ENCODE measurements around the gene OR10H3. TPM values are rescaled to one million over a fixed set of nuclear protein-coding genes. Genes with fewer than 3 reads are reported as not detected.
"Not testable (repeated sequence)": the region's sequence is repeated elsewhere in the genome, so short reads cannot be mapped to it uniquely, and the experiment has no call there.

Gene OR10H3
- total and polyA plus RNA-seq, 12 donors, result not detected

- 75 to 81% (median 76%) methylated on average over 5 of the region's 5 CpGs for WGBS, 4 donors
- Histone ChIP-seq H3K9me3 (replicated peaks in 1 of 3) (no peaks in the 10 kb centered on the region), H3K4me3 (no peak overlapping the region), H3K4me1 (replicated peaks in 1 of 2) (no peaks in the 10 kb centered on the region), H3K27ac (no peak overlapping the region), H3K27me3 (no peaks in the 10 kb centered on the region), H3K36me3 (replicated peaks in 1 of 2) (no peaks in the 10 kb centered on the region)
- intact Hi-C loops (cut with DNase I), result no loop called here
- TF ChIP-seq CTCF (IDR thresholded peaks at IDR 0.05) (no peak), POLR2A (IDR thresholded peaks at IDR 0.05) (no peak)
- no peak for DNase-seq
Measured at GRCh38 chr19:15781661-15782060, 43.9 kb downstream of the OR10H3 start.

GRCh38 chr19:15782211-15782610 is 44.4 kb downstream of the OR10H3 start:
- Histone ChIP-seq H3K9me3 (replicated peaks in 1 of 3) (no peaks in the 10 kb centered on the region), H3K36me3 (replicated peaks in 1 of 2) (no peaks in the 10 kb centered on the region), H3K27ac (no peak overlapping the region), H3K4me3 (no peak overlapping the region), H3K27me3 (no peaks in the 10 kb centered on the region), H3K4me1 (replicated peaks in 1 of 2) (no peaks in the 10 kb centered on the region)
- WGBS, 4 donors, result 29 to 61% (median 59%) methylated on average over 1 to 3 of the region's 3 CpGs
- no peak for DNase-seq
- intact Hi-C loops (cut with DNase I), result no loop called here
- TF ChIP-seq POLR2A (IDR thresholded peaks at IDR 0.05) (no peak), CTCF (IDR thresholded peaks at IDR 0.05) (no peak)

GRCh38 chr19:15782896-15783295 is 45.1 kb downstream of the OR10H3 start:
- intact Hi-C loops (cut with DNase I); H3K4me3 ChIP-seq; H3K9me3 ChIP-seq (replicated peaks in 1 of 3); DNase-seq; H3K36me3 ChIP-seq (replicated peaks in 1 of 2); H3K27ac ChIP-seq; H3K4me1 ChIP-seq (replicated peaks in 1 of 2); H3K27me3 ChIP-seq: not testable (repeated sequence)
- 33 to 60% (median 44%) methylated on average over 7 of the region's 7 CpGs for WGBS, 4 donors

GRCh38 chr19:15787611-15788155 is 49.9 kb downstream of the OR10H3 start, which contains the start of gene OR10H5:
OR10H5 (plus strand) TSS chr19:15787661; CDS start chr19:15794049, 6,388 bp downstream.
- H3K4me1 ChIP-seq (replicated peaks in 1 of 2), result no peaks in the 10 kb centered on the region
- 45 to 70% (median 56%) methylated on average over 5 to 6 of the region's 6 CpGs for WGBS, 4 donors
- TF ChIP-seq CTCF (IDR thresholded peaks at IDR 0.05), result no peak
- no peak for TF ChIP-seq POLR2A (IDR thresholded peaks at IDR 0.05)
- no peaks in the 10 kb centered on the region for H3K27me3 ChIP-seq
- H3K9me3 ChIP-seq (replicated peaks in 1 of 3), result no peaks in the 10 kb centered on the region
- H3K36me3 ChIP-seq (replicated peaks in 1 of 2), result no peaks in the 10 kb centered on the region
- no peak for DNase-seq
- no peak within 1 kb of the TSS for H3K27ac ChIP-seq
- H3K4me3 ChIP-seq, result no peak within 1 kb of the TSS
- intact Hi-C loops (cut with DNase I), result no loop called here

- intact Hi-C loops (cut with DNase I), result no loop called here
- Histone ChIP-seq H3K27me3 (no peaks in the 10 kb centered on the region), H3K9me3 (replicated peaks in 1 of 3) (no peaks in the 10 kb centered on the region), H3K4me1 (replicated peaks in 1 of 2) (no peaks in the 10 kb centered on the region), H3K36me3 (replicated peaks in 1 of 2) (no peaks in the 10 kb centered on the region), H3K4me3 (no peak overlapping the region), H3K27ac (no peak overlapping the region)
- 65 to 77% (median 69%) methylated on average over 4 of the region's 4 CpGs for WGBS, 4 donors
- DNase-seq, result no peak
- TF ChIP-seq CTCF (IDR thresholded peaks at IDR 0.05) (no peak), POLR2A (IDR thresholded peaks at IDR 0.05) (no peak)
Measured at GRCh38 chr19:15788594-15789270, 50.9 kb downstream of the OR10H3 start.

All from adrenal gland (tissue), 12 donors.